HepG2 (cell line): Measurements from ENCODE around the gene LMAN2L.

Experiments used
- FOSL1 ChIP-seq: sonication (generic); formaldehyde crosslinking; IDR thresholded peaks from 2 replicates; pipeline ENCODE4 v1.9.0; 2021; ENCODE audit warnings: missing genetic modification reagents, borderline replicate concordance
- MAFK ChIP-seq, 2 experiments: IDR thresholded peaks in 1 of 2; conservative IDR thresholded peaks in 1 of 2; 2 replicates each; pipeline ENCODE4 v1.6.1; 2011; ENCODE audit warnings: improper control_type of control experiment in 2 of 2, low read length in 2 of 2
- POLR2A ChIP-seq, 2 experiments: IDR thresholded peaks; 2 replicates each; pipeline ENCODE4 v1.6.1; 2011; ENCODE audit warnings: low read depth in 2 of 2, low read length in 2 of 2, mild to moderate bottlenecking in 1 of 2, moderate library complexity in 1 of 2; ENCODE audit not compliant: insufficient read depth in 1 of 2
- TF ChIP-seq, protein P1 (sequence below): sonication (generic); formaldehyde crosslinking; conservative IDR thresholded peaks from 2 replicates; pipeline ENCODE4 v1.4.0; 2020; ENCODE audit warnings: missing genetic modification reagents
- TF ChIP-seq, protein P2 (sequence below): sonication (generic); formaldehyde crosslinking; IDR thresholded peaks from 2 replicates; pipeline ENCODE4 v1.5.0; 2020; ENCODE audit warnings: mild to moderate bottlenecking, missing genetic modification reagents, moderate library complexity

DNA sequence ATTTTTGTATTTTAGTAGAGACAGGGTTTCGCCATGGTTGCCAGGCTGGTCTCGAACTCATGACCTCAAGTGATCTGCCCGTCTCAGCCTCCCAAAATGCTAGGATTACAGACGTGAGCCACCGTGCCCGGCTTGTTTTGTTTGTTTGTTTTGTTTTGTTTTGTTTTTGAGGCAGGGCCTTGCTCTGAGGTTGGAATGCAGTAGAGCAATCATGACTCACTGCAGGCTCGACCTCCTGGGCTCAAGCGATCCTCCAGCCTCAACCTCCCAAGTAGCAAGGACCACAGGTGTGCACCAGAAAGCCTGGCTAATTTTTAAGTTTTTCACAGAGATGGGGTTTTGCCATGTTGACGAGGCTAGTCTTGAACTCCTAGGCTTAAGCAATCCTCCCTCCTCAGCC lies 11.9 kb upstream of the LMAN2L start:
- no peak for TF ChIP-seq POLR2A (IDR thresholded peaks at IDR 0.05; ENCODE audit: insufficient read depth in 1 of 2, low read depth in 2 of 2, low read length in 2 of 2)
- TF ChIP-seq MAFK (conservative IDR thresholded peaks at IDR 0.05 in 1 of 2, IDR thresholded peaks at IDR 0.05 in 1 of 2; ENCODE audit: low read length in 2 of 2), result no peak
- TF ChIP-seq FOSL1, result no peak
- TF ChIP-seq, protein P1, sequence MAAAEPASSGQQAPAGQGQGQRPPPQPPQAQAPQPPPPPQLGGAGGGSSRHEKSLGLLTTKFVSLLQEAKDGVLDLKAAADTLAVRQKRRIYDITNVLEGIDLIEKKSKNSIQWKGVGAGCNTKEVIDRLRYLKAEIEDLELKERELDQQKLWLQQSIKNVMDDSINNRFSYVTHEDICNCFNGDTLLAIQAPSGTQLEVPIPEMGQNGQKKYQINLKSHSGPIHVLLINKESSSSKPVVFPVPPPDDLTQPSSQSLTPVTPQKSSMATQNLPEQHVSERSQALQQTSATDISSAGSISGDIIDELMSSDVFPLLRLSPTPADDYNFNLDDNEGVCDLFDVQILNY (CRISPR knock-in tag), result no peak
- TF ChIP-seq, protein P2, sequence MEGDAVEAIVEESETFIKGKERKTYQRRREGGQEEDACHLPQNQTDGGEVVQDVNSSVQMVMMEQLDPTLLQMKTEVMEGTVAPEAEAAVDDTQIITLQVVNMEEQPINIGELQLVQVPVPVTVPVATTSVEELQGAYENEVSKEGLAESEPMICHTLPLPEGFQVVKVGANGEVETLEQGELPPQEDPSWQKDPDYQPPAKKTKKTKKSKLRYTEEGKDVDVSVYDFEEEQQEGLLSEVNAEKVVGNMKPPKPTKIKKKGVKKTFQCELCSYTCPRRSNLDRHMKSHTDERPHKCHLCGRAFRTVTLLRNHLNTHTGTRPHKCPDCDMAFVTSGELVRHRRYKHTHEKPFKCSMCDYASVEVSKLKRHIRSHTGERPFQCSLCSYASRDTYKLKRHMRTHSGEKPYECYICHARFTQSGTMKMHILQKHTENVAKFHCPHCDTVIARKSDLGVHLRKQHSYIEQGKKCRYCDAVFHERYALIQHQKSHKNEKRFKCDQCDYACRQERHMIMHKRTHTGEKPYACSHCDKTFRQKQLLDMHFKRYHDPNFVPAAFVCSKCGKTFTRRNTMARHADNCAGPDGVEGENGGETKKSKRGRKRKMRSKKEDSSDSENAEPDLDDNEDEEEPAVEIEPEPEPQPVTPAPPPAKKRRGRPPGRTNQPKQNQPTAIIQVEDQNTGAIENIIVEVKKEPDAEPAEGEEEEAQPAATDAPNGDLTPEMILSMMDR (CRISPR knock-in tag), result no peak
